HCT116 (cell line): ENCODE results near the gene GALNT14.

Source experiments
- EZH2 ChIP-seq: fragments of 200-600 bp; sonication (generic); IDR thresholded peaks from 2 replicates; pipeline ENCODE4 v1.6.1; 2017; ENCODE audit warnings: antibody characterized with exemption, mixed run types
- EZH2phosphoT487 ChIP-seq: fragments of 200-600 bp; IDR thresholded peaks from 2 replicates; pipeline ENCODE4 v1.6.1; 2018; ENCODE audit warnings: antibody characterized with exemption, borderline replicate concordance
- POLR2A ChIP-seq: IDR thresholded peaks from 2 replicates; pipeline ENCODE4 v1.7.0; 2011; ENCODE audit warnings: borderline replicate concordance; ENCODE audit not compliant: insufficient read depth, insufficient read length; ENCODE audit errors: extremely low read depth
- TF ChIP-seq, protein P1 (sequence below), 3 experiments: fragments of 200-600 bp in 1 of 3; sonication (generic) in 1 of 3; IDR thresholded peaks in 2 of 3; conservative IDR thresholded peaks in 1 of 3; 2 replicates each; pipeline ENCODE4 v1.5.1; 2012 to 2017; ENCODE audit warnings: low read depth in 2 of 3, low read length in 2 of 3, antibody characterized with exemption in 1 of 3, borderline replicate concordance in 1 of 3, control low read depth in 1 of 3, mild to moderate bottlenecking in 1 of 3, mixed read lengths in 1 of 3, mixed run types in 1 of 3, moderate library complexity in 1 of 3; ENCODE audit not compliant: insufficient read depth in 1 of 3
- TF ChIP-seq, protein P2 (sequence below): IDR thresholded peaks from 2 replicates; pipeline ENCODE4 v1.6.1; 2012

GRCh38 chr2:30949435-30949834 lies 188.8 kb downstream of the GALNT14 start:
- TF ChIP-seq, protein P1, sequence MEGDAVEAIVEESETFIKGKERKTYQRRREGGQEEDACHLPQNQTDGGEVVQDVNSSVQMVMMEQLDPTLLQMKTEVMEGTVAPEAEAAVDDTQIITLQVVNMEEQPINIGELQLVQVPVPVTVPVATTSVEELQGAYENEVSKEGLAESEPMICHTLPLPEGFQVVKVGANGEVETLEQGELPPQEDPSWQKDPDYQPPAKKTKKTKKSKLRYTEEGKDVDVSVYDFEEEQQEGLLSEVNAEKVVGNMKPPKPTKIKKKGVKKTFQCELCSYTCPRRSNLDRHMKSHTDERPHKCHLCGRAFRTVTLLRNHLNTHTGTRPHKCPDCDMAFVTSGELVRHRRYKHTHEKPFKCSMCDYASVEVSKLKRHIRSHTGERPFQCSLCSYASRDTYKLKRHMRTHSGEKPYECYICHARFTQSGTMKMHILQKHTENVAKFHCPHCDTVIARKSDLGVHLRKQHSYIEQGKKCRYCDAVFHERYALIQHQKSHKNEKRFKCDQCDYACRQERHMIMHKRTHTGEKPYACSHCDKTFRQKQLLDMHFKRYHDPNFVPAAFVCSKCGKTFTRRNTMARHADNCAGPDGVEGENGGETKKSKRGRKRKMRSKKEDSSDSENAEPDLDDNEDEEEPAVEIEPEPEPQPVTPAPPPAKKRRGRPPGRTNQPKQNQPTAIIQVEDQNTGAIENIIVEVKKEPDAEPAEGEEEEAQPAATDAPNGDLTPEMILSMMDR (IDR thresholded peaks at IDR 0.05 in 2 of 3, conservative IDR thresholded peaks at IDR 0.05 in 1 of 3; ENCODE audit: borderline replicate concordance in 1 of 3, insufficient read depth in 1 of 3, low read depth in 2 of 3, low read length in 2 of 3): no peak
- TF ChIP-seq POLR2A (no peak), EZH2phosphoT487 (no peak), EZH2 (no peak)
- TF ChIP-seq, protein P2, sequence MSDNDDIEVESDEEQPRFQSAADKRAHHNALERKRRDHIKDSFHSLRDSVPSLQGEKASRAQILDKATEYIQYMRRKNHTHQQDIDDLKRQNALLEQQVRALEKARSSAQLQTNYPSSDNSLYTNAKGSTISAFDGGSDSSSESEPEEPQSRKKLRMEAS: no peak
